ENCODE results near the gene HOXA11. TPM values are rescaled to one million over a fixed set of nuclear protein-coding genes. Genes with fewer than 3 reads are reported as not detected.

Gene HOXA11
- total RNA-seq, 1 experiment from 2014 or later = 5.9 TPM

DNA sequence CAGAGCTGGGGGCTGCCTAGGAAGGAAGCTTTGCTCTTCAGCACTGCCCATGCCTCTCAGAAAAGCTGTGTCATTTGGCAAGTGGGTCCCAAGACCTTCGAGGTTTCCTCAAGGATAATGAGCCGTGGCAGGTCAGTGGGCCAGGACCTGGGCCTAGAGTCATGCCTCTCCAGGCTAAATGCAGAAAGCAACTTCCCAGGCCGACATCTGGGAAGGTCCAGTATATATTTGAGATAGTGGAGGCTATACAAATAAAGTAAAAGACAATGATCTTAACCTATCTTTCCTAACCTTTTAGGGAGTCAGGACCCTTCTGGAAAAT is 8.5 kb downstream of the HOXA11 start:
- peak in 1 of 2 experiments; percentile 80 for DNase-seq (ENCODE audit: low read depth in 1 of 2, low spot score in 2 of 2)
- peak overlapping the region; percentile 93 for H3K27ac ChIP-seq
- peak overlapping the region; percentile 57 for H3K4me3 ChIP-seq
- H3K4me1 ChIP-seq (replicated peaks) = peaks cover 68% of the 10 kb centered on the region
- H3K27me3 ChIP-seq (replicated peaks) = no peaks in the 10 kb centered on the region
- no peaks in the 10 kb centered on the region for H3K9me3 ChIP-seq (replicated peaks)
- peaks cover 26% of the 10 kb centered on the region for H3K36me3 ChIP-seq

DNA sequence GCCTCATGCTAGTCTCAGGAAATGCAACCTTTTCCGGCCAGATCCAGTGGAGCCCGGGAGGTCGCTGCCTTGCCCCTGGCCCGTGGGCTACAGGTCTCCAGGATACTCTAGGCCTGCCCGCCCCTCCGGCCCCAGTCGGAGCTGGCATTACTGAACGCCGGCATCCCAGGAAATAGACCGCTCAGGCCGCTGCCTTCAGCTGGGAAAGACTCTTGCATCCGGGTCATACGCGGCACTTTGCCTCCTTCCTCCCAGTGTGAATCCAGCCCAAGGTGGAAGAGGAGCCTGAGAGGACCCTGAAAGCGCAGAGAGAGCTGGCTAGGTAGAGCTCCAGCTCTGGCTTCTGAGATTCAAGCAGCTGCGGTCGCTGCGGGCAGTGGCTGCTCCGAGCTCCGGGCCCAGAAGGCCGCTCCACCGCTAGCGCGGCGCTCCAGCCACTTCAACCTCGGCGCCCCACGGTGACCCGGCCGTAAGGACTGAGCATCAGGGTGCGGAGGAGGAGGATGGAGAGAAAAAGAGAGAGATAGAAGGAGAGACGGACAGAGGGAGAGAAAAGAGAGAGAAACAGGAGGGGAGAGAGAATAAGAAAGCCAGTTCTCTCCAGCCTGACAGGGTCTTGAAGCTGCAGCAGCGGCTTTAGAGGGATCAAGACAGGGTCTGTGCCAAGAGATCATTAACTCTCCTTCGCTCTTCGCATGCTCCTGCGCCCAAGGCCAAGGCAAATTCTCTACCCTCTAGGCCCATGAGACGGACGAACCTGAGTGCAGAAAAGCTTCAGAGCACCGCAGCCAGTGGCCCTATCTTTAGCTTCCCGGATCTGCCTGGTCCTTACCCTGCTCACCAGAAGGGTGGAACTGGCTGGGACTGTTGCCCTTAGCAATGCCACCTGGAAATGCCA is 9.2 kb downstream of the HOXA11 start:
- Histone ChIP-seq H3K4me3 (peak overlapping the region; percentile 57), H3K27ac (peak overlapping the region; percentile 93), H3K4me1 (replicated peaks) (peaks cover 68% of the 10 kb centered on the region), H3K36me3 (peaks cover 30% of the 10 kb centered on the region), H3K27me3 (replicated peaks) (no peaks in the 10 kb centered on the region), H3K9me3 (replicated peaks) (no peaks in the 10 kb centered on the region)
- DNase-seq (ENCODE audit: low read depth in 1 of 2, low spot score in 2 of 2) = peak; percentile 66 to 83

DNA sequence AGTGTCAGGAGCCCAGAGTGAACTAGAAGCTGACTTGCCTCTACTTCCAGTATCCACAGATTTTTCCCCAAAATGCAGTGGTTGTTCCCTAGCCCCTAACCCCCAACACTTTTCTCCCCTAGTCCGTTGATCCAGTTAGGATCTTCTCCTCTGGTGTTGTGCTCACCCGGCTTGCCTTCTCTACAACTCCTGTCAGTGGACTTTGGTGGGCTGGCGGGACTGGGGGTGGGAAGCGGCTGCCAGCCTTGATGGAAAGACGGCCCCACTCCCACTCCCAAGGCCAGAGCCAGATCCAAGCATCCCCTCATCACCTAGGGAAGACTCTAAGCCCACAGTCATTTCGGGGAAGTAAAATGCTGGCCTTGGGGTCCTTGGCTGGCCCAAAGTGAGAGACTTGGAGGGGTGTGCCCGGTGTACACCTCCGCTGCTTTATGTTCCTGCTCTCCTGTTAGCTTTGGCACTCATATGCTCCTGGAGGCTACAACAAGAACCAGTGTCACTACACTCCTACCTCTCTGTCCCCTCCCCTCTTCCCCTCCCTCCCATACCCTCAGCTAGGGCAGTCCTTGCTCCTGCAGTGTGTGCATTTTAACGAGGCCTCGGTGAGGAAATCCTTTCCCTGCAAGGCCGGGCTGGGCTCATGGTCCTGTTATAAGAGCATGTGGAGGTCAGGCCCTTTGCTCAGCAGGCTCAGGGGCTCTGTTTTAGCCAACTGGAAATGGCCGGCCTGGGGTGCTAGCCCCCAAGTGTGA is 10.0 kb downstream of the HOXA11 start:
- peak overlapping the region; percentile 93 for H3K27ac ChIP-seq

DNA sequence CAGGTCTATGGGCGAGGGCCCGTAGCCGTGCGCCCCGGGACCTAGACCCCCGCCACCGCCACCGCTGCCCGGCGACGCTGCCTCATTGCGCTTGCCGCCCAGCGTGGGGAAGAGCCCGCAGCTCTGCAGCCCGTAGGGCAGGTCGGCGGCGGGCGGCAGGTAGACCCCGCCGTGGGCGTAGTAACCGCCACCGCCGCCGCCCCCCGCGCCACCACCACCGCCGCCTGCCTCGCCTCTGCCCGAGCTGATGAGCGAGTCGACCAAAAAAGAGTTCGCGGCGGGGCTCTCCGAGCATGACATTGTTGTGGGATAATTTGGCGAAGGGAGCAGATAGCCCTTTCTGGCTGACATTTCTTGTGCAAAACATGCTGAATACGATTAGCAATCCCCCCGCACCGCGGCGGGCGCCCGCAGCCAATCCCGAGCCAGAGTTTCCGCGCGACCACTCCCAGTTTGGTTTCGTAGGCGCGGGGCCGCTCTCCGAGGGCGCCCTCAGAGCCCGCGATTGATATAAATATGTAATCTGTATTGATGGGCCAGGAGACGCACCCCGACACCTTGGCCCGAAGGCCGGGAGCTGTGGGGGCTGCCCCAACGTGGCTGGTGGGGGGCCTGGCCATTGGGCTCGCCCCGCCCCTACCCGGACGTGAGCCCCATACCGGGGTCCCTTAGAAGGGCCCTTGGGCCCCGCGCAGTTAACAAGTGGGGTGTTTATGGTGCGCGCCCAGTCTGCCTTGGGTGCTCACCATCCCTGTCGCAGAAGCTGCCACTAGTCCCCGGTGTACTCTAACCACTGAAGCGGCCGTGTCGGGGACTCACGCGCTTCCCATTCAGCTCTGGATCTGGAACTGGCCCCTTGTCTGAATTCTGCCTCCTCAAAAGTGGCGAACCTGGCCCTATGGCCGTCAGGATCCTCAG is 10.8 kb downstream of the HOXA11 start, which contains the start of gene HOXA10:
TSS of gene HOXA10 (minus strand) at position 365 of the 918 bp plus-strand sequence. CDS start at position 351, 14 bp downstream.
- Histone ChIP-seq H3K27me3 (replicated peaks) (no peaks in the 10 kb centered on the region), H3K36me3 (peaks cover 34% of the 10 kb centered on the region), H3K27ac (peak within 1 kb of the TSS; percentile 93), H3K4me3 (peak within 1 kb of the TSS; percentile 57), H3K9me3 (replicated peaks) (no peaks in the 10 kb centered on the region), H3K4me1 (replicated peaks) (peaks cover 59% of the 10 kb centered on the region)
- DNase-seq (ENCODE audit: low read depth in 1 of 2, low spot score in 2 of 2) = peak in 1 of 2 experiments; percentile 79

More for the DNA sequence above, 10.0 kb downstream of the HOXA11 start:
- peak in 1 of 2 experiments; percentile 84 for DNase-seq (ENCODE audit: low read depth in 1 of 2, low spot score in 2 of 2)
- Histone ChIP-seq H3K36me3 (peaks cover 30% of the 10 kb centered on the region), H3K9me3 (replicated peaks) (no peaks in the 10 kb centered on the region), H3K4me3 (peak overlapping the region; percentile 57), H3K4me1 (replicated peaks) (peaks cover 60% of the 10 kb centered on the region), H3K27me3 (replicated peaks) (no peaks in the 10 kb centered on the region)

DNA sequence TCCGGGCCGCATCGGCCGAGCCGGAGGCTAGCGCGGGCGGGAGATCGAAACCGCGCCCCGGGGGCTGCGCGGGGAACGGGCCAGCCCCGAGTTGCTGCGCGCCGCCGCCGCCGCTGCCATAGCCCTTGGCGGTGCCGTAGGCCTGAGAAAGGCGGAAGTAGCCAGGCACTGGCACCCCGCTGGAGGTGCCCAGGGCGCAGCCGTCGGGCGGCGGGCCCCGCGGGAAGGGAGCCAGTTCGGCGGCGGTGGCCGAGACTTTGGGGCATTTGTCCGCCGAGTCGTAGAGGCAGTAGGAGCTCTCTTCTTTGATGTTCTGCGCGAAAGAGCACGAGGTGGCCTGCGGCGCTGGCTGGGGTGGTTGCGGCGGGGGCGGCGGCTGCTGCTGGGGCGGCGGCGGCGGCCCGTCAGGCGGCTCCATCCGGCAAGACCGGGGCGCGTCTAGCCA is 11.5 kb downstream of the HOXA11 start:
- Histone ChIP-seq H3K4me3 (peak overlapping the region; percentile 57), H3K27ac (peak overlapping the region; percentile 93), H3K36me3 (peaks cover 40% of the 10 kb centered on the region), H3K9me3 (replicated peaks) (no peaks in the 10 kb centered on the region), H3K4me1 (replicated peaks) (peaks cover 63% of the 10 kb centered on the region), H3K27me3 (replicated peaks) (no peaks in the 10 kb centered on the region)
- peak in 1 of 2 experiments; percentile 75 for DNase-seq (ENCODE audit: low read depth in 1 of 2, low spot score in 2 of 2)

DNA sequence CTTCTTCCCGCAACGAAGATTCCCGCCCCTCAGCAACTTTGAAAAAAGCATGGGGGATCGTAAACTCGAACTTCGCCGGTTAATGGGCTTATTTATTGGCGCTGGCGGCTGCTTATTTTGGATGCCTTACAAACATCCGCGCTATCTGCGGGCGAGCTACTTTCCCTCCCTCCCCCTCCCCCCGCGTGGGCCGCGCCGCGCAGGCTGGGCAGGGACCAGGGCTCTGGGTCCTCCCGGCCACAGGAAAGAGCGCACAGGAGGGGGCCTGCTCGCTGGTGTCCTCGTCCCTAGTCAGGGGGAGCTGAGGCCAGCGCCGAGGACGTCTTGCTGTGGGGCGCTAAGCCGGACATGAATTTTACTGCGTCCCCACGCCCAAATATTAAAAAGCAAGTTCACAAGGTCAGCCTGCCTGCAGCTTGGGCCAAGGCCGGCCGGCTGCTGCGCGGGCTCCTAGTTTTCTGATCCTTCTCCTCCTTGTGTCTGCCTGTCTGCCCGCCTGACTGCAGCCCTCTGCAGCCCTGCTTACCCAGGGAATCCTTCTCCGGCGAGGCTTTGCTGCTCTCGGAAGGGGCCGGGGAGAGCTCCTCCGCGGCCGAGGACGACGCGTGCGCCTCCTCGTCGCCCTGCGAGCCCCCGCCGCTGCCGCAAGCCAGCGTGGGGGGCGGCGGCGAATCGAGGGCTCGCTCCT is 12.1 kb downstream of the HOXA11 start:
- peak; percentile 86 to 92 for DNase-seq (ENCODE audit: low read depth in 1 of 2, low spot score in 2 of 2)
- H3K36me3 ChIP-seq = peaks cover 44% of the 10 kb centered on the region
- no peaks in the 10 kb centered on the region for H3K9me3 ChIP-seq (replicated peaks)
- no peaks in the 10 kb centered on the region for H3K27me3 ChIP-seq (replicated peaks)
- peak overlapping the region; percentile 57 for H3K4me3 ChIP-seq
- peaks cover 64% of the 10 kb centered on the region for H3K4me1 ChIP-seq (replicated peaks)
- peak overlapping the region; percentile 93 for H3K27ac ChIP-seq

DNA sequence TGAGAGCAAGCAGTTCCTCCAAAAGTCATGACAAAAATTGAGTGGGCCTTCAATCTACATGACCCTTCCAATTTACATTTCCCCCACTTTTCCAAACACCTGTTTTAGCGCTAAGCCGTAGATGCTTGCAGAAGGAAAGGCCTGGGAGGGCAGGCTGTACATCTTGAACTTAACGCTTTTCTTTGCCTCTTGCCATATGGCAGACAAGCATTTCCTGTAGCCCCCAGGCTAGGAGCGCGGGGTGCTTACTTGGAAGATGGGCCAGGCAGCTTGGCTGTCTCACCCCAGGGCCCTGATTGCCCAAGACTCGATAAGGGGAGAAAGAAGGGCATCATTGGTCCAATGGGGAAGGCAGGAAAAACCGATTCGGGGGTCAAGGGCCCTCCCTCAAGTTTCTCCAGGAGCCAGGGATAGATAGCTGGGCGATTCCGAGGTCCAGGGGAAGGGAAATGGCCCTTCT is 12.7 kb downstream of the HOXA11 start:
- H3K4me1 ChIP-seq (replicated peaks) = peaks cover 66% of the 10 kb centered on the region
- peaks cover 44% of the 10 kb centered on the region for H3K36me3 ChIP-seq
- no peaks in the 10 kb centered on the region for H3K27me3 ChIP-seq (replicated peaks)
- DNase-seq (ENCODE audit: low read depth in 1 of 2, low spot score in 2 of 2) = no peak
- no peaks in the 10 kb centered on the region for H3K9me3 ChIP-seq (replicated peaks)
- peak overlapping the region; percentile 57 for H3K4me3 ChIP-seq
- peak overlapping the region; percentile 93 for H3K27ac ChIP-seq

DNA sequence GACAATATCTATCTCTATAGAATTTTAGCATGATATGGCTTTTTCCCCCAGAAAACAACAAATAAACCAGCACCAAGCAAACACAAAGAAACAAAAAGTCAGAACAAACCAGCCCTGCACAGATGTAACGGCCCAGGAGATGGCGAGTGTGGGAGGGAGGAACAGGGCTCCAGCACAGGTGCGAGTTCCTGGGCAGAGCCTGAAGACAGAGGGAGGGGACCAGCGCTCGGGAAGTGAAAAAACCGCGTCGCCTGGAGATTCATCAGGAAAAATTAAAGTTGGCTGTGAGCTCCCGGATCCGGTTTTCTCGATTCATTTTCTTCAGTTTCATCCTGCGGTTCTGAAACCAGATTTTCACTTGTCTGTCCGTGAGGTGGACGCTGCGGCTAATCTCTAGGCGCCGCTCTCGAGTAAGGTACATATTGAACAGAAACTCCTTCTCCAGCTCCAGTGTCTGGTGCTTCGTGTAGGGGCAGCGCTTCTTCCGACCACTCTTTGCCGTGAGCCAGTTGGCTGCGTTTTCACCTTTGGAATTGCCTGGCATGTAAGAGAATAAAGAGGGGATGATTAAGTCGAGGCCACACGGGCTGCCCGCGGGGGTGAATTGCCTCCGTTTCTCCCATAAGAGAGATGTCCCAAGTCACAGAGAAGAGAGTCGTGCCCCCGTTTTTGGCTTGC is 13.3 kb downstream of the HOXA11 start:
- Histone ChIP-seq H3K4me1 (replicated peaks) (peaks cover 63% of the 10 kb centered on the region), H3K27me3 (replicated peaks) (no peaks in the 10 kb centered on the region), H3K4me3 (peak overlapping the region; percentile 57), H3K9me3 (replicated peaks) (no peaks in the 10 kb centered on the region), H3K27ac (peak overlapping the region; percentile 93), H3K36me3 (peaks cover 40% of the 10 kb centered on the region)
- peak in 1 of 2 experiments; percentile 90 for DNase-seq (ENCODE audit: low read depth in 1 of 2, low spot score in 2 of 2)

DNA sequence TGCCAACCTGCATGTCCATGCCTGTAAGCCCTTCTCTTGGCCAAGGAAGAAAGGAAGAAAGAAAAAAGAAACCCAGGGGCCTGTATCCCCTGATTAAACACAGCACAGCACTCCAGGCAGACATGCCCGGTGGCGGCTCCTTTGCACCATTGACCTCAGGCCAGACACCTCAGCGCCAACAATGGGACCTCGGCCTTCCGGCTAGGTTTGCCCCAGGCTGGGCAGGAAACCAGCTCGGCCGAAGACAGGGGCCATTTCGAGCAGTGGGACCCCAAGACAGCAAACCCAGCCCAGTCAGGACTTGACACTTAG is 13.8 kb downstream of the HOXA11 start:
- no peaks in the 10 kb centered on the region for H3K27me3 ChIP-seq (replicated peaks)
- peak overlapping the region; percentile 57 for H3K4me3 ChIP-seq

DNA sequence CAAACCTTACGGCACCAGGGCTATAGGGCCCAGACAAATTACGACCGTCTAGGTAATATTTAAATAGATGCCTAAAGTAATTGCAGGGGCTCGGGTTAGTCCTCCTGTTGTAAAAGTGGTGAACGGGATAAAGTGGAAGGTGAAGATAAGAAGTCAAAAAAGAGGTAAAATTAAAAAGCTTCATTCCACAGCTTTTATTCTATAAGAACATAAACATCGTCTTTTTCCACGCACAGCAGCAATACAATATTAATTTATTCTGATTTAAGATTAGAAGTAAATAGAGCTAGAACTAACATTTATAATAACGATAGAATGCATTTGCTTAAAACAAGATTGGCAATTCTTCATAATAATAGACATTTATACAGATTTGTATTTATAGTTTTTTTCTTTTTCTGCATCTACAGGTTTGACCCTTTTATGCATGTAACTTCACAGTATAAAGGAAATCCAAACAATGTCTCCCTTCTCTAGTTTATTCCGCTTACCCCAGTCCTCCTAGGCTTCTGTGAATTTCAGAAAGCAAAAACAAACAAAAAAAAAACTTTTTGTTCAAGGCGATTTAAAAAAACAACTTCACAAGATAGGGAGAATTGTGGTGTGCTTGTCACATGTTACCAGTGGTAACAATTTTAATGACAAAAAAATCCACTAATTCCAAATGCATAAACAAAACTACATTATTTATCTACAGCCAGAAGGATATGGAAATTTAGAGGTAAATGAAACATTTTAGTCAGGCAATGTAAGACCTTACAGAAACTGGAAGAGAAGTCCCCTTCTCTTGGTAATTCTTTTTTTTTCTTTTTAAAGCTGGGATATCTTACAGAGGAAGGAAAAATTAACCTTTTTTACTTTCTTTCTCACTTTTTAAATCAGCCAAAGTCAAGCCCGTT is 14.4 kb downstream of the HOXA11 start:
- peak overlapping the region; percentile 93 for H3K27ac ChIP-seq
- peak in 1 of 2 experiments; percentile 83 for DNase-seq (ENCODE audit: low read depth in 1 of 2, low spot score in 2 of 2)
- H3K36me3 ChIP-seq = peaks cover 36% of the 10 kb centered on the region
- H3K4me1 ChIP-seq (replicated peaks) = peaks cover 63% of the 10 kb centered on the region
- no peaks in the 10 kb centered on the region for H3K27me3 ChIP-seq (replicated peaks)
- no peaks in the 10 kb centered on the region for H3K9me3 ChIP-seq (replicated peaks)
- H3K4me3 ChIP-seq = peak overlapping the region; percentile 57

More for the DNA sequence above, 13.8 kb downstream of the HOXA11 start:
- H3K9me3 ChIP-seq (replicated peaks) = no peaks in the 10 kb centered on the region
- H3K36me3 ChIP-seq = peaks cover 36% of the 10 kb centered on the region
- DNase-seq (ENCODE audit: low read depth in 1 of 2, low spot score in 2 of 2) = no peak
- peaks cover 63% of the 10 kb centered on the region for H3K4me1 ChIP-seq (replicated peaks)
- peak overlapping the region; percentile 93 for H3K27ac ChIP-seq

DNA sequence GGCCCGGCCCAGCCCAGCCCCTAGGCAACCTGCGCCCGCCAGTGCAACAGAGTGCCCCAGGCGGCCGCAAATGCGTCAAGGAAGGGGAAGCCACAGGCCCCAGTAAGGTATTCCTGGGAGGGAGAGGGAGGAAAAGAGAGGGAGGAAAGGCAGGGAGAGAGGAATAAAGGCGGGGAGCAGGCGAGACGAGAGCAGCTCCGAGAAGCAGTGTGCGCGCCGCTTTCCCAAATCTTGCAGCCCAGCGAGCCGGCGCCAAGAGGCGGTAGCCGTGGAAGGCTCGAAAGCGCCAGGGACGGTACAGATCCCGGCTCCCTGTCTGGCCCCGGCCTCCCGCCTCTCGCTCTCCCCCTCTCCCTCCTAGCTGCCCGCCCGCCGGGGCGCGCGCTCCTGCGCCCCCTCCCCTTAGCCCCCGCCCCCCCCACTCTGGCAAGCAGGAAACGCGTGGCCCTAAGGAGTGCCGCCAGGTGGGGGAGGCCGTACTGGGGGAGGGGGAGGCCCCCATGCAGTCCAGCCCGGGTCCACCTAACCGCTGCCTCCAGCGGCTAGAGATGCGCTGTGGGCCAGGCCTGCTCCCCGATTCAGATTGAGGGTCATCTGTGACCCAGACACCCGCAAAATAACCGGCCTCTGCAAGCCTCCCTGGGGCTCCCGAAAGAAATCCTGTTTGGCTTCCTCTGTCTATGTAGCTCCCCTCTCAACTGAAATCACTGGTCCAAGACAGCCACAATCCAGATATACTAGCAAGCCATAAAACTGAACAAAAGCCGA is 15.2 kb downstream of the HOXA11 start:
- Histone ChIP-seq H3K9me3 (replicated peaks) (no peaks in the 10 kb centered on the region), H3K4me3 (peak overlapping the region; percentile 57), H3K36me3 (peaks cover 35% of the 10 kb centered on the region), H3K4me1 (replicated peaks) (peaks cover 59% of the 10 kb centered on the region), H3K27me3 (replicated peaks) (no peaks in the 10 kb centered on the region), H3K27ac (peak overlapping the region; percentile 93)
- DNase-seq (ENCODE audit: low read depth in 1 of 2, low spot score in 2 of 2) = peak; percentile 64 to 78

Data from SJSA1 (cell line).